Raji (cell line): Measurements from ENCODE around the gene HLA-E.

ENCODE experiments used
- POLR2A ChIP-seq: IDR thresholded peaks from 2 replicates; pipeline ENCODE4 v1.6.1; 2011; ENCODE audit warnings: low read depth, low read length, control low read depth; ENCODE audit not compliant: insufficient read depth

Gene HLA-E

DNA sequence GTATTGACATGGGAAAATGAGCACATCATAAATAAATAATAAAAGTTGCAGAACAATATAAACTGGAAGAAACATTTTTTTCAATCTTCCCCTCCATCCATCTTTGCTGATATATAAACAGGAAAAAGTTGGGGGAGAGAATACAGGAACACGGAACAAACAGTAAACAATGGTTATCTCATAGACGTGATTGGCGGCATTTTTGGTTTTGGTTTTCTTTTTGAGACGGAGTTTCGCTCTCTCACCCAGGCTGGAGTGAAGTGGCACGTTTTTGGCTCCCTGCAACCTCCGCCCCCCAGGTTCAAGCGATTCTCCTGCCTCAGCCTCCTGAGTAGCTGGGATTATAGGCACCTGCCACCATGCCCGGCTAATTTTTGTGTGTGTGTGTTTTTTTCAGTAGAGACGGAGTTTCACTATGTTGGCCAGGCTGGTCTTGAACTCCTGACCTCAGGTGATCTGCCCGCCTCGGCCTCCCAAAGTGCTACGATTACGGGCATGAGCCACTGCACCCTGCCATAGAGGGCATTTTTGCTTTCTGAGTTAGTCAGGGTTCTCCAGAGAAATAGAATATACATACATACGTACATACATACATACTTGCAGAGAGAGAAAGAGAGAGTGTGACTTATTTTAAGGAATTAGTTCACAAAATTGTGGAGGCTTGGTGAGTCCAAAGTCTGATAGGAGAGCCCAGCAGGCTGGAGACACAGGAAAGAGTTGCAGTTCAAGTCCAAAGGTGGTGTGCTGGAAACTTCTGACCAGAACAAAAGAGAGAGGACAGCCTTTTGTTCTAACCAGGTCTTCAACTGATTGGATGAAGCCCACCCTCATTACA, 44.4 kb downstream of the HLA-E start:
- TF ChIP-seq POLR2A: no peak

DNA sequence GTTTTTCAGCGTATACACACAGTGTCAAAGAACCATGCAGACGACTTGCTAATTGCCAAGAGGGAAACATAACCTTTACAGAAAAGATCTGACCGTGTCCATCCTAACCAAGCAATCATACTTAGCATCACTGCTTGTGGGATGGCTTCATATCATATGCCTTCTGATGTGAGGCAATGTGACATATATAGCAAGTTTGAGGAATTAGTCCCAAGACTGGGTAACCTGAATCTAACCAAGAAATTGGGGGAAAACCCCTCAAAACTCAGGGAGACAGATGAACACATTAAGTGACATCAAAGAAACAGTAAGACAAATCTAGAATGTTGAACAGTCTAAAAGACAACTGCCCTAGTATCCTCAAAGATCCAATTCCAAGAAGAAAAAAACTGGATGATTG, 48.6 kb downstream of the HLA-E start:
- TF ChIP-seq POLR2A: no peak

DNA sequence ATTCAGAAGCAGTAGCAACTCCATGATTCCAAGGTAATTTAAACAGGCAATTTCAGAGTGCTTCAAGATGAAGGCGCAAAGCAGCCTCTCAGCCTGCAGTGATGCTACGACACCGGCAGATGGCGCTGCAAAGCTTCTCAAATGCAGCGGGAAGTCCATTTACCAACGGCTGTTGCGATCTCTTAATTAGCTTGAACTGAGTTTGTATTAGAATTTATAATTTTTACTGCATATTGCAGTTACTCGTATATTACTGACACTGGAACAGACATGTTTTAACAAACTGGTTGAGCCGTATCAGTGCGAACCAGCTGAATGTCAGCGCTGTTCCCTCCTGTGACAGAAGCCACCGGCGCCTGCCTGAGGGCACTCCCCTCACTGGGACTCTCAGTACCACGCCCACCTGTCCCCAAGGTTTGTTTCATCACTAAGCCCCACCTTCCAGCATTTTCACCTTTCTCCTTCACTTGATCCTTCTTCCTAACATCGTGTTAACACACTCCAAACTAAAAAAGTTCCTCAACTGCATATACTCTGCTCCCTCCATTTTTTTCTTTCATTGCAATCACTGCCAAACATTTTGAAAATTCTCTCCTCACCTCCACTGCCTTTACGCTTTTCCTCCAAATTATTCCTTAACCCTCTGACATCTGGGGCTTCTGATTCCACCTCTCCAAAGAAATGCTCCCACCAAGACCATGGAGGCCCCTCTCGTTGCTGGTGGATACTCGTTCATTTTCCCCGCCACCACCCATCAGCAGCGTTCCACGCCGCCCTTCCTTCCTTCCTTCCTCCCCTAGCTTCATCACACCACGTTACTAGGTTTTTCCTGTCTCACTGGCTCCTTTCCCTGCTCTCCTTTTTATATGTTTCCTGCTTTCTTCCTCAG, 52.5 kb downstream of the HLA-E start:
- TF ChIP-seq POLR2A: 0 out of 2 replicates have a peak, but pooled peaks have one; percentile 21

DNA sequence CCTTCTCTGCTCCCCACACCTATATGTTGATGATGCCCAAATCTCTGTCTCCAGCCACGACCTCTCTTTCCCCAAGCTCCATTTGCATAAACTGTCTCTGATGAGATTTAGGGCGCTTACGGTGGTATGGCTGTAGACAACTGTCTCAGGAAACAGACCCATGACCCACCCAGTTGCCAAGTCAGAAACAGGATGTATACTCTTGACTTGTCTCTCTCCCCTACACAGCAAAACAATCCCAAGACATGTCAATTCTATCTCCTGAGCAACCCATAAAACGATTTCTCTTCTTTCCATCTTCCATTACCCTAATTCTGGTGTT, 53.1 kb downstream of the HLA-E start:
- 0 out of 2 replicates have a peak, but pooled peaks have one; percentile 13 for TF ChIP-seq POLR2A

GRCh38 chr6:30542915-30543314, 53.6 kb downstream of the HLA-E start:
- no peak for TF ChIP-seq POLR2A
